Left lung (tissue), 10 donors: ENCODE measurements around the gene KSR1. TPM values are rescaled to one million over a fixed set of nuclear protein-coding genes. Genes with fewer than 3 reads are reported as not detected.
"Not testable (repeated sequence)": the region's sequence is repeated elsewhere in the genome, so short reads cannot be mapped to it uniquely, and the experiment has no call there.

ENCODE experiments used
- ATAC-seq: fragments of 200-7000 bp; cut with Tn5 transposase; one replicate; pipeline ENCODE4 v1.9.1; 2020; ENCODE audit warnings: moderate library complexity
- DNase-seq, 4 donors: peaks; one replicate each; pipeline ENCODE4 v3.0.0-alpha.2; 2013 to 2020
- H3K27ac ChIP-seq, 2 donors: fragments of 200-600 bp; sonication (generic) in 1 of 2; one replicate each; pipeline versions ENCODE4 v1.5.0 to v1.8.0; 2020 to 2021
- H3K27me3 ChIP-seq, 2 donors: fragments of 200-600 bp; sonication (generic) in 1 of 2; one replicate each; pipeline versions ENCODE4 v1.5.0 to v1.8.0; 2020 to 2021
- H3K36me3 ChIP-seq, 2 donors: fragments of 200-600 bp; sonication (generic) in 1 of 2; one replicate each; pipeline versions ENCODE4 v1.5.0 to v1.8.0; 2020 to 2021
- H3K4me1 ChIP-seq, 2 donors: fragments of 200-600 bp; one replicate each; pipeline ENCODE4 v1.8.0; 2021
- H3K4me3 ChIP-seq, 2 donors: fragments of 200-600 bp; sonication (generic) in 1 of 2; one replicate each; pipeline versions ENCODE4 v1.5.0 to v1.8.0; 2020 to 2021; ENCODE audit warnings: mild to moderate bottlenecking in 1 of 2
- H3K9me3 ChIP-seq, 2 donors: fragments of 200-600 bp; sonication (generic) in 1 of 2; one replicate each; pipeline versions ENCODE4 v1.5.0 to v1.8.0; 2020 to 2021
- CTCF ChIP-seq, 2 donors: fragments of 200-600 bp; sonication (generic) in 1 of 2; IDR thresholded peaks; one replicate each; pipeline versions ENCODE4 v1.5.0 to v1.8.0; 2021; ENCODE audit warnings: antibody characterized with exemption in 2 of 2
- intact Hi-C, 2 donors: fragments of 100-400 bp; cut with DNase I; formaldehyde crosslinking; loops; one replicate each; pipeline versions ENCODE4 v1.11.2 to v1.14.2; 2022
- polyA plus RNA-seq, 6 donors: library from polyadenylated mRNA; unstranded; fragments of 120-200 nt; gene quantifications; one replicate each; pipeline ENCODE4 v1.2.1, GENCODE V29; 2013; ENCODE audit not compliant: insufficient read length in 6 of 6
- total RNA-seq, 2 donors: library from RNA; stranded (reverse); fragmentation: NEBNext Ultra II Directional; extraction: Animal tissue kit (Norgen Biotek cat#: 25700); gene quantifications; one replicate each; pipeline ENCODE4 v1.2.1, GENCODE V29; 2021
- donor health status: DM: no; HTN: yes; CAD: no.
- donor health status: DM: no; HTN: no; CAD: no.

The KSR1 gene
- total and polyA plus RNA-seq, 8 donors = 35.0 to 70.0 (median 62.5) TPM

GRCh38 chr17:27464431-27464830, 8.2 kb downstream of the KSR1 start:
- Histone ChIP-seq H3K4me3 (no peak overlapping the region), H3K27ac (no peak overlapping the region), H3K36me3 (no peaks in the 10 kb centered on the region), H3K4me1 (peaks cover 9 to 39% of the 10 kb centered on the region in 2 donors), H3K27me3 (no peaks in the 10 kb centered on the region), H3K9me3 (no peaks in the 10 kb centered on the region)
- TF ChIP-seq CTCF (IDR thresholded peaks at IDR 0.05) = no peak
- DNase-seq (no peak), ATAC-seq (no peak)
- intact Hi-C loops = no loop called here

- intact Hi-C loops, DNase-seq, H3K4me3 ChIP-seq, H3K9me3 ChIP-seq, H3K36me3 ChIP-seq, H3K27me3 ChIP-seq, ATAC-seq: not testable (repeated sequence)
- Histone ChIP-seq H3K27ac (peak overlapping the region in 1 of 2 donors; percentile 70), H3K4me1 (peaks cover 9 to 29% of the 10 kb centered on the region in 2 donors)
Measured at GRCh38 chr17:27465875-27466274, 9.6 kb downstream of the KSR1 start.

- peaks cover 9 to 30% of the 10 kb centered on the region in 2 donors for H3K4me1 ChIP-seq
Measured at GRCh38 chr17:27466376-27466742, 10.1 kb downstream of the KSR1 start.

GRCh38 chr17:27466743-27467375, 10.6 kb downstream of the KSR1 start:
- no peaks in the 10 kb centered on the region for H3K36me3 ChIP-seq
- H3K4me1 ChIP-seq = peaks cover 10 to 30% of the 10 kb centered on the region in 2 donors
- TF ChIP-seq CTCF (IDR thresholded peaks at IDR 0.05) = no peak
- DNase-seq = peak in 1 of 4 donors; percentile 85
- intact Hi-C loops = no loop called here
- no peak overlapping the region for H3K4me3 ChIP-seq
- H3K9me3 ChIP-seq = no peaks in the 10 kb centered on the region
- no peaks in the 10 kb centered on the region for H3K27me3 ChIP-seq
- H3K27ac ChIP-seq = peak overlapping the region in 1 of 2 donors; percentile 70
- ATAC-seq = peak; percentile 58

More at GRCh38 chr17:27466376-27466742, 10.1 kb downstream of the KSR1 start:
- H3K27ac ChIP-seq = peak overlapping the region in 1 of 2 donors; percentile 70
- ATAC-seq (peak; percentile 18), DNase-seq (no peak)
- H3K9me3 ChIP-seq = no peaks in the 10 kb centered on the region
- no peak overlapping the region for H3K4me3 ChIP-seq
- H3K36me3 ChIP-seq = no peaks in the 10 kb centered on the region
- H3K27me3 ChIP-seq = no peaks in the 10 kb centered on the region
- intact Hi-C loops = no loop called here
- no peak for TF ChIP-seq CTCF (IDR thresholded peaks at IDR 0.05)

GRCh38 chr17:27469256-27469655, 13.0 kb downstream of the KSR1 start:
- intact Hi-C loops = no loop called here
- no peak for ATAC-seq
- H3K4me1 ChIP-seq = peaks cover 12 to 49% of the 10 kb centered on the region in 2 donors
- no peak overlapping the region for H3K27ac ChIP-seq
- no peaks in the 10 kb centered on the region for H3K36me3 ChIP-seq
- no peaks in the 10 kb centered on the region for H3K27me3 ChIP-seq
- H3K9me3 ChIP-seq = no peaks in the 10 kb centered on the region
- TF ChIP-seq CTCF (IDR thresholded peaks at IDR 0.05) = no peak
- no peak for DNase-seq
- no peak overlapping the region for H3K4me3 ChIP-seq
